Measurements from ENCODE around the gene CPT1B.

GRCh38 chr22:50544078-50544745, 34.0 kb downstream of the CPT1B start:
- TF ChIP-seq MYNN (tag by site-specific recombination; IDR thresholded peaks at IDR 0.05; ENCODE audit: borderline replicate concordance) (no peak), ZNF121 (tag by site-specific recombination; IDR thresholded peaks at IDR 0.05) (no peak), REST (tag by site-specific recombination; IDR thresholded peaks at IDR 0.05) (no peak), ZNF544 (tag by site-specific recombination; IDR thresholded peaks at IDR 0.05) (no peak), ZBTB49 (tag by site-specific recombination; IDR thresholded peaks at IDR 0.05; ENCODE audit: low read depth) (no peak), BCL11A (tag by site-specific recombination; IDR thresholded peaks at IDR 0.05; ENCODE audit: low read depth) (no peak)
- TF ChIP-seq, protein P1, sequence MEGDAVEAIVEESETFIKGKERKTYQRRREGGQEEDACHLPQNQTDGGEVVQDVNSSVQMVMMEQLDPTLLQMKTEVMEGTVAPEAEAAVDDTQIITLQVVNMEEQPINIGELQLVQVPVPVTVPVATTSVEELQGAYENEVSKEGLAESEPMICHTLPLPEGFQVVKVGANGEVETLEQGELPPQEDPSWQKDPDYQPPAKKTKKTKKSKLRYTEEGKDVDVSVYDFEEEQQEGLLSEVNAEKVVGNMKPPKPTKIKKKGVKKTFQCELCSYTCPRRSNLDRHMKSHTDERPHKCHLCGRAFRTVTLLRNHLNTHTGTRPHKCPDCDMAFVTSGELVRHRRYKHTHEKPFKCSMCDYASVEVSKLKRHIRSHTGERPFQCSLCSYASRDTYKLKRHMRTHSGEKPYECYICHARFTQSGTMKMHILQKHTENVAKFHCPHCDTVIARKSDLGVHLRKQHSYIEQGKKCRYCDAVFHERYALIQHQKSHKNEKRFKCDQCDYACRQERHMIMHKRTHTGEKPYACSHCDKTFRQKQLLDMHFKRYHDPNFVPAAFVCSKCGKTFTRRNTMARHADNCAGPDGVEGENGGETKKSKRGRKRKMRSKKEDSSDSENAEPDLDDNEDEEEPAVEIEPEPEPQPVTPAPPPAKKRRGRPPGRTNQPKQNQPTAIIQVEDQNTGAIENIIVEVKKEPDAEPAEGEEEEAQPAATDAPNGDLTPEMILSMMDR (tag by site-specific recombination; IDR thresholded peaks at IDR 0.05), result no peak
